PC-3 (cell line): ENCODE measurements around the gene NR5A2.

ENCODE experiments used
- EZH2 ChIP-seq: fragments of 300-600 bp; sonication (generic); IDR thresholded peaks from one replicate; pipeline ENCODE4 v1.6.1; 2017; ENCODE audit warnings: antibody characterized with exemption, mild to moderate bottlenecking, low read length; ENCODE audit not compliant: unreplicated experiment
- TF ChIP-seq, protein P1 (sequence below): fragments of 300-600 bp; sonication (generic); conservative IDR thresholded peaks from 2 replicates; pipeline ENCODE4 v1.5.1; 2017; ENCODE audit warnings: antibody characterized with exemption, low read depth, mild to moderate bottlenecking, low read length

DNA sequence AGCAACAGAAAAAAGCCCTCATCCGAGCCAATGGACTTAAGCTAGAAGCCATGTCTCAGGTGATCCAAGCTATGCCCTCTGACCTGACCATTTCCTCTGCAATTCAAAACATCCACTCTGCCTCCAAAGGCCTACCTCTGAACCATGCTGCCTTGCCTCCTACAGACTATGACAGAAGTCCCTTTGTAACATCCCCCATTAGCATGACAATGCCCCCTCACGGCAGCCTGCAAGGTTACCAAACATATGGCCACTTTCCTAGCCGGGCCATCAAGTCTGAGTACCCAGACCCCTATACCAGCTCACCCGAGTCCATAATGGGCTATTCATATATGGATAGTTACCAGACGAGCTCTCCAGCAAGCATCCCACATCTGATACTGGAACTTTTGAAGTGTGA lies 20.7 kb downstream of the NR5A2 start:
- TF ChIP-seq, protein P1, sequence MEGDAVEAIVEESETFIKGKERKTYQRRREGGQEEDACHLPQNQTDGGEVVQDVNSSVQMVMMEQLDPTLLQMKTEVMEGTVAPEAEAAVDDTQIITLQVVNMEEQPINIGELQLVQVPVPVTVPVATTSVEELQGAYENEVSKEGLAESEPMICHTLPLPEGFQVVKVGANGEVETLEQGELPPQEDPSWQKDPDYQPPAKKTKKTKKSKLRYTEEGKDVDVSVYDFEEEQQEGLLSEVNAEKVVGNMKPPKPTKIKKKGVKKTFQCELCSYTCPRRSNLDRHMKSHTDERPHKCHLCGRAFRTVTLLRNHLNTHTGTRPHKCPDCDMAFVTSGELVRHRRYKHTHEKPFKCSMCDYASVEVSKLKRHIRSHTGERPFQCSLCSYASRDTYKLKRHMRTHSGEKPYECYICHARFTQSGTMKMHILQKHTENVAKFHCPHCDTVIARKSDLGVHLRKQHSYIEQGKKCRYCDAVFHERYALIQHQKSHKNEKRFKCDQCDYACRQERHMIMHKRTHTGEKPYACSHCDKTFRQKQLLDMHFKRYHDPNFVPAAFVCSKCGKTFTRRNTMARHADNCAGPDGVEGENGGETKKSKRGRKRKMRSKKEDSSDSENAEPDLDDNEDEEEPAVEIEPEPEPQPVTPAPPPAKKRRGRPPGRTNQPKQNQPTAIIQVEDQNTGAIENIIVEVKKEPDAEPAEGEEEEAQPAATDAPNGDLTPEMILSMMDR, result no peak
- no peak for TF ChIP-seq EZH2
